GM12801 (cell line): ENCODE results near the gene ARHGAP24.

Experiments
- TF ChIP-seq, protein P1 (sequence below): IDR thresholded peaks from one replicate; pipeline ENCODE4 v1.5.1; 2011; ENCODE audit warnings: control low read depth; ENCODE audit not compliant: insufficient read length; ENCODE audit errors: extremely low read depth

ARHGAP24 gene

DNA sequence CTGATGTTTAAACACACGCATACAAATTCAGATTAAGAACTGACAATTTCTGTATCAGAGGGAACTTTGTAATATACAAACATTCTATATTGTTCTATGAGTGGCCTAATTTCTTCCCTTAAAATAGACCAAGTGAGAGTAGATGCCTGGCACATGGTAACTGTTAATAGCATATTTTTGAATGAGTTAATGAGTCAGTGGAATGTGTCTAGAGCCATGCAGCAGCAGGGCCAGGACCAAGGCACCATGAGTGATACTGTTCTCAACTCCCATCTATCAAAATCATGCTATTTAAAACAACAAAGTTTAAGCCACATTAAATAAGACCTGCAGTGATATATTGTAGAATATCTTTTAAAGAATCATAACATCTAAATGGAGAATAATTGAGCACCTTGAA lies 98.3 kb downstream of the ARHGAP24 start:
- TF ChIP-seq, protein P1, sequence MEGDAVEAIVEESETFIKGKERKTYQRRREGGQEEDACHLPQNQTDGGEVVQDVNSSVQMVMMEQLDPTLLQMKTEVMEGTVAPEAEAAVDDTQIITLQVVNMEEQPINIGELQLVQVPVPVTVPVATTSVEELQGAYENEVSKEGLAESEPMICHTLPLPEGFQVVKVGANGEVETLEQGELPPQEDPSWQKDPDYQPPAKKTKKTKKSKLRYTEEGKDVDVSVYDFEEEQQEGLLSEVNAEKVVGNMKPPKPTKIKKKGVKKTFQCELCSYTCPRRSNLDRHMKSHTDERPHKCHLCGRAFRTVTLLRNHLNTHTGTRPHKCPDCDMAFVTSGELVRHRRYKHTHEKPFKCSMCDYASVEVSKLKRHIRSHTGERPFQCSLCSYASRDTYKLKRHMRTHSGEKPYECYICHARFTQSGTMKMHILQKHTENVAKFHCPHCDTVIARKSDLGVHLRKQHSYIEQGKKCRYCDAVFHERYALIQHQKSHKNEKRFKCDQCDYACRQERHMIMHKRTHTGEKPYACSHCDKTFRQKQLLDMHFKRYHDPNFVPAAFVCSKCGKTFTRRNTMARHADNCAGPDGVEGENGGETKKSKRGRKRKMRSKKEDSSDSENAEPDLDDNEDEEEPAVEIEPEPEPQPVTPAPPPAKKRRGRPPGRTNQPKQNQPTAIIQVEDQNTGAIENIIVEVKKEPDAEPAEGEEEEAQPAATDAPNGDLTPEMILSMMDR: no peak

DNA sequence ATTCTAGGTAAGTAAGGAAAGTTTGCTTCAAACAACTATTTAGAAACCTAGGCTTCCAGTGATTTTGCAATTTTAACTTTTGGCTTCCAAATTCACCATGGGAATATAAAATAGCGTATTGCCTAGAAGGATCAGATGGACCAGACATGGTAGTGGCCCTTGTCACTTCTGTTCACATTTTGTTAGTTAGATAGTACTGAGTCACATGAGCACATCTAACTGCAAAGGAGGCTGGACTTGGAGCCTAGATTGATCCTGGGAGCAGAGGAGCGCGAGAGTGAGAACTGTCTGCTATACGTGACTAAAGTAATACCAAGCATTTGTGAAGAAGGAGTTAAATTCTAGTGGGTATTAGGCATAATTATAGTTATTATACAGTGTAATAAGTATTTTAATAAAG lies 102.4 kb downstream of the ARHGAP24 start:
- TF ChIP-seq, protein P1: no peak

- TF ChIP-seq, protein P1: no peak
Observed at GRCh38 chr4:85579942-85580341, 105.0 kb downstream of the ARHGAP24 start.

DNA sequence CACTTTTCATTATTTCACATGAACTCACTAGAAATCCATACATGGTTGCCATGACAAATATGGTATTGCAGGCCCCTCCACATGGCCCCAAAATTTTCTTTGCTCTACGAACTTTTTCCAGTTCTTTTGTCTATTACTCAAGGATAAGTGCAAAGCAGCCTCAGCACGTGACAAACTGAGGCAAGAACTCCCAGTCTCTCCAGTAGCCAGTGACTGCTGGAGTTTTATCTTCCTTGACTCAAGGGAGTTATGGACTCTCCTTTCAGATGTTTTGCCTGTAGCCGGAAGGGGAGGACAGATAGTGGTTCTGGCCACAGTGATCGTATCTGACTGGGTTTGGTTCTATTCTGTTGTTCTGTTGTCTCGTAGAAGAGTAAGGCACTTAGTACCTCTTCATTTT lies 105.5 kb downstream of the ARHGAP24 start:
- TF ChIP-seq, protein P1: no peak

DNA sequence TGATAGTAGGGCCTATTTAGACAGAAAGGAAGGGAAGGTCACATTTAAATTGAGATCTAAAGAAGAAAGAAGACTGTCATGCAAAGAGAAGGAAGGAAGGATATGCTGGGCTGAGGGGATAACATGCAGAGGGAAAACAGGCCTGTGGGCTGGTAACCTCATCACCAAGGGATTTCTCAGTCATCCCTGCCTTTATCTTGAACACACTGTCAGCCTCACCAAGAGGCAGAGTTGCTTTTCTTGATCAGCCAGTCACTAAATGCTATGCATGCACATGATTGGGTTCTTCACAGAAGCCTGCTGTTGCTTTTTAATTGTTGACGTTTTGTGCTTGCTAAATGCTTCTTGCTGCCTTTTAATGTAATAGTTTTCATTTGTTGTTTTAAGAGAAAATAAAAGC lies 113.0 kb downstream of the ARHGAP24 start:
- TF ChIP-seq, protein P1: no peak

DNA sequence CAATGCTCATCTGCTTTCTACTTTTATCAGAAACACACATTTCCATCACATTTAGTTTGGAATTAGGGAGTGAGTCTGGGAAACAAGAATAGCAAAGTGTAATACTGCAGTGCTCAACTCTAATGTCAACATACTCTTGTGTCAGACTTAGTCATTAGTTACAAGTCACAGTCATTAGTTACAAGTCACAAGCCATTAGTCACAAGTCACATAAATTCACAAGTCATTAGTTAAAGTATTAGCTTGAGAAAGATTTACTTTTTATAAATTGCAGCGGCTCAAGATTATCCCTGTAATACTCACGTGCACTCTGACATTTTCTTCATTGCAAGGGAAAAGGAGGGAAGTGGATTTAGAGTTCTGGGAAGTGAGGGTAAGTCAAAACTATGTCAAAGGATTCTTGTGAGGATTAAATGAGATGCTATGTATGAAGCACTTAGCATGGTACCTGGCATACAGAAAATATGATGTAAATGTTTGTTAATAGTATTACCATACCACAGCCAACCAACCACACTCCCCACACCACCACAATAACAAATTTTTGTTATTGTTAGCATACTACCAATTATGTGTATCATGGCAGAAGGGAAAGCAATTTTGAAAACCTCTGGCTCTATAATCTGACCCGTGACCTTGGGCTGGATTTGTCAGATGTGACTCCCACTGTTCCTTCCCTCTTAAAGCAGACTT lies 116.6 kb downstream of the ARHGAP24 start:
- TF ChIP-seq, protein P1: no peak

DNA sequence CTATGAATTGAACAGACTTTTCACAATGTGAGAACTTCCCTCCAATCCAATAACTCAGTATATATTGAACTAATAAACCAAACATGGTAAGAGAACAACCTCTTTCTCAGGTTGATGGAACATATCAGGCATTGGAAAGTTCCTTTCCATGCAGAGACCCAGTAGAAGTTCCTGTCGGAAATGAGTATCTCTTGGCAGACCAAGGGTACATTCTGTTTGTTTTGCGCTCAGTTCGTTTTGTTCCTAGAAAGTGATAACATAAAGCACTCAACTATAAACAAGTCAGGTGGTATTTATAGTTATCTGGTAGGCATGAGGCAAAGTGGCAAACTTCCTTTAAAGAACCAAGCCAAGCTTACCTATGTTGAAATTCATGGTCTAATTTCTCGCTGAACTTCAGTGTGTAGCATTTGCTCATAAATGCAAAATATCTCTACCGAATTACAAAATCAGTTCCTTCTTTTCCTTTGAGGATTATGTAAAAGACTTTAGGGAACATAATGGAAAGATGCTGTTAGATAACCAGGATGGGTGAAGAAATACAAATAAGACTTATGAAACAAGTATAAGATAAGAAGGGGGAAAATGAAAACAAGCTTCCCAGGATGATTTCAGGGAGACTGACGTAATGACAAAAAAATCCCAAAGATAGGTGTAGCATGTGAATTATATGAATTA lies 120.3 kb downstream of the ARHGAP24 start:
- TF ChIP-seq, protein P1: no peak
